PFSK-1 (cell line): Measurements from ENCODE around the gene MS4A14.

Experiments used
- FOXP2 ChIP-seq: optimal IDR thresholded peaks from 2 replicates; pipeline ENCODE3; 2011; ENCODE audit warnings: borderline replicate concordance, control low read depth, inconsistent platforms; ENCODE audit not compliant: insufficient read depth; ENCODE audit errors: extremely low read length, extremely low read depth
- POLR2AphosphoS5 ChIP-seq: IDR thresholded peaks from 2 replicates; pipeline ENCODE4 v1.6.1; 2012; ENCODE audit warnings: low read depth, mild to moderate bottlenecking, control low read depth, low read length, moderate library complexity
- REST ChIP-seq, 2 experiments: IDR thresholded peaks; 2 replicates each; pipeline versions ENCODE4 v1.6.1 to v1.8.0; 2011 to 2012; ENCODE audit warnings: low read depth in 2 of 2, low read length in 2 of 2, control low read depth in 1 of 2, inconsistent platforms in 1 of 2, mild to moderate bottlenecking in 1 of 2, moderate library complexity in 1 of 2; ENCODE audit not compliant: insufficient read depth in 1 of 2
- SIN3A ChIP-seq: IDR thresholded peaks from 2 replicates; pipeline ENCODE4 v1.6.1; 2012; ENCODE audit warnings: mild to moderate bottlenecking, low read length, moderate library complexity, borderline replicate concordance; ENCODE audit not compliant: insufficient read depth
- TAF1 ChIP-seq: IDR thresholded peaks from 2 replicates; pipeline ENCODE4 v1.6.1; 2012; ENCODE audit warnings: low read length, control low read depth, borderline replicate concordance; ENCODE audit not compliant: insufficient read depth

Gene MS4A14

GRCh38 chr11:60429272-60429671 lies 33.0 kb downstream of the MS4A14 start, which contains the start of gene MS4A5:
Gene MS4A5, plus strand, starts transcription at chr11:60429572. Its CDS starts 103 bp downstream, at chr11:60429675.
- TF ChIP-seq REST (IDR thresholded peaks at IDR 0.05; ENCODE audit: insufficient read depth in 1 of 2, low read depth in 2 of 2, low read length in 2 of 2) (no peak), SIN3A (no peak), TAF1 (no peak), FOXP2 (no peak), POLR2AphosphoS5 (no peak)

- TF ChIP-seq SIN3A (no peak), FOXP2 (no peak), TAF1 (no peak), REST (IDR thresholded peaks at IDR 0.05; ENCODE audit: insufficient read depth in 1 of 2, low read depth in 2 of 2, low read length in 2 of 2) (no peak), POLR2AphosphoS5 (no peak)
These were observed 35.0 kb downstream of the MS4A14 start for GRCh38 chr11:60431251-60431650.

GRCh38 chr11:60433401-60433800 lies 37.1 kb downstream of the MS4A14 start:
- TF ChIP-seq REST (IDR thresholded peaks at IDR 0.05; ENCODE audit: insufficient read depth in 1 of 2, low read depth in 2 of 2, low read length in 2 of 2) (no peak), SIN3A (no peak), POLR2AphosphoS5 (no peak), FOXP2 (no peak), TAF1 (no peak)

DNA sequence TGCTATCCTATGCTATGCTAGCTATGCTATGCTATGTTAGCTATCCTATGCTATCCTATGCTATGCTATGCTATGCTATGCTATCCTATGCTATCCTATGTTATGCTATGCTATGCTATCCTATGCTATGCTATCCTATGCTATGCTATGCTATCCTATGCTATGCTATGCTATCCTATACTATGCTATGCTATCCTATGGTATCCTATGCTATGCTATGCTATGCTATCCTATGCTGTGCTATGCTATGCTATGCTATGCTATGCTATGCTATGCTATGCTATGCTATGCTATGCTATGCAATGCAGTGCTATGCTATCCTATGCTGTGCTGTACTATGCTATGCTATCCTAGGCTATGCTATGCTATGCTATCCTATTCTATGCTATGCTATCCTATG lies 50.8 kb downstream of the MS4A14 start:
- TF ChIP-seq FOXP2: no peak
- no peak for TF ChIP-seq POLR2AphosphoS5
- TF ChIP-seq REST (IDR thresholded peaks at IDR 0.05; ENCODE audit: insufficient read depth in 1 of 2, low read depth in 2 of 2, low read length in 2 of 2): no peak
- TF ChIP-seq TAF1: no peak
- TF ChIP-seq SIN3A: no peak

DNA sequence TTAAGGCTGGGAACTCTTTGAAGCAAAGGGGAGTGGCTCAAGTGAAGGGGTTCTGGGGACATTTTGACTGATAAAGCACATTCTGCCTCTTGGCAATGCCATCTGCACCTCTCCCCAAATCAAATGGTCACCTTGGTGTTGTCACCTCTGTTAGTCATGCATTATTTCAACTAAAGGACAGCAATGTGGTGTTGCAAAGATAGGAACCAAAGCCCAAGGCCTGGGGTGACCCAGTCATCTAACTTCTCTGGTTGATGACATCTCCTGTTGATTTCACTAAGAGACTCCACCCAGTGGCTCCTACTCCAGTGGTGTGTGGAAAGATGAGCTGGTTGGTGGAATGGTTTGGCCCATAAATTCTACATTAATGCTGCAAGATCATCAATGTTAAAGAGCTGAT lies 51.6 kb downstream of the MS4A14 start:
- TF ChIP-seq REST (IDR thresholded peaks at IDR 0.05; ENCODE audit: insufficient read depth in 1 of 2, low read depth in 2 of 2, low read length in 2 of 2): no peak
- no peak for TF ChIP-seq POLR2AphosphoS5
- no peak for TF ChIP-seq SIN3A
- TF ChIP-seq TAF1: no peak
- no peak for TF ChIP-seq FOXP2
